ENCODE data around the gene HCFC1R1. TPM values are rescaled to one million over a fixed set of nuclear protein-coding genes. Genes with fewer than 3 reads are reported as not detected.
"Not testable (repeated sequence)": the region's sequence is repeated elsewhere in the genome, so short reads cannot be mapped to it uniquely, and the experiment has no call there.

Gene HCFC1R1
- polyA plus RNA-seq, 1 donor from 2014 or later: 19.0 TPM

GRCh38 chr16:3054965-3055733 is 31.4 kb upstream of the HCFC1R1 start:
- Histone ChIP-seq H3K4me3 (ENCODE audit: low read length) (no peak overlapping the region), H3K27ac (ENCODE audit: low read length) (no peak overlapping the region), H2AFZ (ENCODE audit: low read depth, low read length) (no peak overlapping the region), H3K9ac (ENCODE audit: low read length) (no peak overlapping the region), H3K9me3 (ENCODE audit: low read length) (no peaks in the 10 kb centered on the region), H3F3A (ENCODE audit: insufficient read depth, low read length, poor library complexity, severe bottlenecking) (no peaks in the 10 kb centered on the region), H3K4me2 (ENCODE audit: low read length) (no peak overlapping the region), H3K27me3 (ENCODE audit: insufficient read depth, low read depth, low read length) (no peaks in the 10 kb centered on the region), H3K36me3 (ENCODE audit: insufficient read depth, low read length) (no peaks in the 10 kb centered on the region), H3K79me2 (replicated peaks; ENCODE audit: insufficient read depth, low read length) (no peaks in the 10 kb centered on the region), H4K20me1 (ENCODE audit: insufficient read depth) (no peaks in the 10 kb centered on the region), H3K9me2 (ENCODE audit: insufficient read depth, low read length) (no peaks in the 10 kb centered on the region)
- TF ChIP-seq RAD21 (conservative IDR thresholded peaks at IDR 0.05) (no peak), EZH2 (IDR thresholded peaks at IDR 0.05; ENCODE audit: borderline replicate concordance, insufficient read depth, low read length, poor library complexity, severe bottlenecking) (no peak), POLR2AphosphoS5 (IDR thresholded peaks at IDR 0.05) (no peak), EP300 (conservative IDR thresholded peaks at IDR 0.05; ENCODE audit: poor library complexity, severe bottlenecking) (no peak), TAF1 (IDR thresholded peaks at IDR 0.05; ENCODE audit: low read depth) (no peak), SMC3 (conservative IDR thresholded peaks at IDR 0.05; ENCODE audit: poor library complexity) (no peak), REST (IDR thresholded peaks at IDR 0.05; ENCODE audit: borderline replicate concordance) (no peak), MXI1 (conservative IDR thresholded peaks at IDR 0.05; ENCODE audit: poor library complexity, severe bottlenecking) (no peak), CTCF (IDR thresholded peaks at IDR 0.05; ENCODE audit: poor library complexity, severe bottlenecking) (no peak)

- H3K9ac ChIP-seq (ENCODE audit: low read length); H3K9me3 ChIP-seq (ENCODE audit: low read length); H3K4me3 ChIP-seq (ENCODE audit: low read length); H3K27ac ChIP-seq (ENCODE audit: low read length); H3F3A ChIP-seq (ENCODE audit: insufficient read depth, low read length, poor library complexity, severe bottlenecking); H3K79me2 ChIP-seq (replicated peaks; ENCODE audit: insufficient read depth, low read length); H3K36me3 ChIP-seq (ENCODE audit: insufficient read depth, low read length); H4K20me1 ChIP-seq (ENCODE audit: insufficient read depth); H2AFZ ChIP-seq (ENCODE audit: low read depth, low read length); H3K9me2 ChIP-seq (ENCODE audit: insufficient read depth, low read length); H3K4me2 ChIP-seq (ENCODE audit: low read length): not testable (repeated sequence)
- peaks cover 13% of the 10 kb centered on the region for H3K27me3 ChIP-seq (ENCODE audit: insufficient read depth, low read depth, low read length)
Observed at GRCh38 chr16:3053330-3053710, 29.6 kb upstream of the HCFC1R1 start.

GRCh38 chr16:3052571-3053329 is 29.0 kb upstream of the HCFC1R1 start:
- H3K9me2 ChIP-seq (ENCODE audit: insufficient read depth, low read length); H3K9me3 ChIP-seq (ENCODE audit: low read length); H3K4me3 ChIP-seq (ENCODE audit: low read length); H3F3A ChIP-seq (ENCODE audit: insufficient read depth, low read length, poor library complexity, severe bottlenecking); H3K4me2 ChIP-seq (ENCODE audit: low read length); H3K79me2 ChIP-seq (replicated peaks; ENCODE audit: insufficient read depth, low read length); H3K27ac ChIP-seq (ENCODE audit: low read length); H3K9ac ChIP-seq (ENCODE audit: low read length); H4K20me1 ChIP-seq (ENCODE audit: insufficient read depth); H2AFZ ChIP-seq (ENCODE audit: low read depth, low read length); H3K36me3 ChIP-seq (ENCODE audit: insufficient read depth, low read length): not testable (repeated sequence)
- peaks cover 19% of the 10 kb centered on the region for H3K27me3 ChIP-seq (ENCODE audit: insufficient read depth, low read depth, low read length)
